ENCODE measurements around the gene KMT2B. TPM values are rescaled to one million over a fixed set of nuclear protein-coding genes. Genes with fewer than 3 reads are reported as not detected.

The KMT2B gene
- total RNA-seq, 3 donors from 2014 or later, result 14.2 to 16.2 (median 16.1) TPM

- DNase-seq (ENCODE audit: low spot score in 2 of 2), result no peak
- Histone ChIP-seq H3K27ac (peak overlapping the region; percentile 88 to 93), H3K4me3 (peak overlapping the region in 2 of 3 donors; percentile 90 to 93), H3K27me3 (no peaks in the 10 kb centered on the region), H3K36me3 (no peaks in the 10 kb centered on the region), H3K9me3 (no peaks in the 10 kb centered on the region), H3K4me1 (peaks cover 17 to 19% of the 10 kb centered on the region in 2 donors)
- intact Hi-C loops (cut with DNase I; ENCODE audit: low total_unique reads), result no loop called here
- TF ChIP-seq POLR2A (IDR thresholded peaks at IDR 0.05) (no peak), CTCF (IDR thresholded peaks at IDR 0.05) (no peak), POLR2AphosphoS5 (IDR thresholded peaks at IDR 0.05) (no peak)
Measured at GRCh38 chr19:35715355-35715809, 2.4 kb upstream of the KMT2B start.

GRCh38 chr19:35715981-35716800 lies 1.6 kb upstream of the KMT2B start:
- H3K27ac ChIP-seq, result peak overlapping the region; percentile 88 to 93
- H3K9me3 ChIP-seq, result no peaks in the 10 kb centered on the region
- peak overlapping the region; percentile 76 to 93 (median 90) for H3K4me3 ChIP-seq
- no peak for TF ChIP-seq CTCF (IDR thresholded peaks at IDR 0.05)
- TF ChIP-seq POLR2AphosphoS5 (IDR thresholded peaks at IDR 0.05), result no peak
- TF ChIP-seq POLR2A (IDR thresholded peaks at IDR 0.05), result no peak
- DNase-seq (ENCODE audit: low spot score in 2 of 2), result peak in 1 of 2 donors; percentile 70
- H3K27me3 ChIP-seq, result no peaks in the 10 kb centered on the region
- no peaks in the 10 kb centered on the region for H3K36me3 ChIP-seq
- H3K4me1 ChIP-seq, result peaks cover 17 to 19% of the 10 kb centered on the region in 2 donors
- intact Hi-C loops (cut with DNase I; ENCODE audit: low total_unique reads), result no loop called here

GRCh38 chr19:35716801-35717664 lies 770 bp upstream of the KMT2B start:
- Histone ChIP-seq H3K36me3 (no peaks in the 10 kb centered on the region), H3K4me1 (peaks cover 17 to 19% of the 10 kb centered on the region in 2 donors), H3K27me3 (no peaks in the 10 kb centered on the region), H3K9me3 (no peaks in the 10 kb centered on the region), H3K4me3 (peak overlapping the region; percentile 76 to 93 (median 90)), H3K27ac (peak overlapping the region; percentile 88 to 93)
- peak; percentile 93 to 96 for DNase-seq (ENCODE audit: low spot score in 2 of 2)
- TF ChIP-seq CTCF (IDR thresholded peaks at IDR 0.05) (peak; percentile 43 to 90 (median 86)), POLR2AphosphoS5 (IDR thresholded peaks at IDR 0.05) (peak in 1 of 3 donors; percentile 18), POLR2A (IDR thresholded peaks at IDR 0.05) (no peak)
- intact Hi-C loops (cut with DNase I; ENCODE audit: low total_unique reads), result no loop called here

GRCh38 chr19:35718345-35719041 lies 690 bp downstream of the KMT2B start:
- H3K9me3 ChIP-seq, result no peaks in the 10 kb centered on the region
- no peak for DNase-seq (ENCODE audit: low spot score in 2 of 2)
- H3K27ac ChIP-seq, result peak overlapping the region; percentile 88 to 93
- H3K4me3 ChIP-seq, result peak overlapping the region; percentile 76 to 93 (median 90)
- H3K27me3 ChIP-seq, result no peaks in the 10 kb centered on the region
- TF ChIP-seq POLR2A (IDR thresholded peaks at IDR 0.05) (no peak), POLR2AphosphoS5 (IDR thresholded peaks at IDR 0.05) (no peak), CTCF (IDR thresholded peaks at IDR 0.05) (no peak)
- intact Hi-C loops (cut with DNase I; ENCODE audit: low total_unique reads), result no loop called here
- H3K4me1 ChIP-seq, result peaks cover 17 to 19% of the 10 kb centered on the region in 2 donors
- H3K36me3 ChIP-seq, result no peaks in the 10 kb centered on the region

Measured in breast epithelium (tissue), 4 donors.